GM21528 (cell line): ENCODE measurements around the gene SHROOM2.
"Not testable (repeated sequence)": the region's sequence is repeated elsewhere in the genome, so short reads cannot be mapped to it uniquely, and the experiment has no call there.

Experiments used
- ATAC-seq: cut with Tn5 transposase; IDR thresholded peaks from one replicate; pipeline ENCODE4 v1.9.1; 2021; ENCODE audit warnings: mild to moderate bottlenecking, moderate library complexity; ENCODE audit not compliant: unreplicated experiment, low FRiP score

Gene SHROOM2

GRCh38 chrX:9785254-9785943, 830 bp upstream of the SHROOM2 start:
- no peak for ATAC-seq

- no peak for ATAC-seq
Measured at GRCh38 chrX:9786798-9787635, 788 bp downstream of the SHROOM2 start.

GRCh38 chrX:9788911-9789310, 2.7 kb downstream of the SHROOM2 start:
- ATAC-seq = no peak

GRCh38 chrX:9789555-9789954, 3.3 kb downstream of the SHROOM2 start:
- ATAC-seq = no peak

GRCh38 chrX:9790866-9791265, 4.6 kb downstream of the SHROOM2 start:
- ATAC-seq = no peak

- ATAC-seq = no peak
Measured at GRCh38 chrX:9794495-9794894, 8.3 kb downstream of the SHROOM2 start.

GRCh38 chrX:9797384-9798360, 11.4 kb downstream of the SHROOM2 start:
- no peak for ATAC-seq

GRCh38 chrX:9802737-9803136, 16.5 kb downstream of the SHROOM2 start:
- ATAC-seq = no peak

GRCh38 chrX:9804444-9804843, 18.2 kb downstream of the SHROOM2 start:
- no peak for ATAC-seq

GRCh38 chrX:9805956-9806355, 19.7 kb downstream of the SHROOM2 start:
- no peak for ATAC-seq

GRCh38 chrX:9807355-9808182, 21.3 kb downstream of the SHROOM2 start:
- ATAC-seq = no peak

GRCh38 chrX:9809876-9810275, 23.6 kb downstream of the SHROOM2 start:
- ATAC-seq = not testable (repeated sequence)

- not testable (repeated sequence) for ATAC-seq
Measured at GRCh38 chrX:9811086-9811485, 24.9 kb downstream of the SHROOM2 start.

- no peak for ATAC-seq
Measured at GRCh38 chrX:9816084-9816700, 30.0 kb downstream of the SHROOM2 start.

GRCh38 chrX:9821572-9821971, 35.3 kb downstream of the SHROOM2 start:
- no peak for ATAC-seq

GRCh38 chrX:9824554-9824953, 38.3 kb downstream of the SHROOM2 start:
- no peak for ATAC-seq

- ATAC-seq = no peak
Measured at GRCh38 chrX:9825129-9825790, 39.0 kb downstream of the SHROOM2 start.

- ATAC-seq = no peak
Measured at GRCh38 chrX:9825966-9826365, 39.7 kb downstream of the SHROOM2 start.
